Peyer's patch (tissue), 4 donors: ENCODE measurements around the gene FUT7.

Source experiments
- CTCF ChIP-seq, 6 experiments: fragments of 450-650 bp in 4 of 6; fragments of 200-600 bp in 2 of 6; sonication (generic) in 1 of 6; IDR thresholded peaks; one replicate each; pipeline ENCODE4 v1.5.1; 2017 to 2019; ENCODE audit warnings: antibody characterized with exemption in 6 of 6, mild to moderate bottlenecking in 3 of 6, moderate library complexity in 1 of 6
- POLR2A ChIP-seq, 2 donors: fragments of 450-650 bp; IDR thresholded peaks; one replicate each; pipeline ENCODE4 v1.5.1; 2017; ENCODE audit warnings: antibody characterized with exemption in 2 of 2, mild to moderate bottlenecking in 2 of 2, moderate library complexity in 2 of 2

- TF ChIP-seq CTCF (IDR thresholded peaks at IDR 0.05) = no peak
- TF ChIP-seq POLR2A (IDR thresholded peaks at IDR 0.05) = no peak
Measured at GRCh38 chr9:137009938-137010732, 21.8 kb downstream of the FUT7 start.
